Right lobe of liver (tissue), 6 donors: Measurements from ENCODE around the gene HS3ST6. TPM values are rescaled to one million over a fixed set of nuclear protein-coding genes. Genes with fewer than 3 reads are reported as not detected.
"Not testable (repeated sequence)": the region's sequence is repeated elsewhere in the genome, so short reads cannot be mapped to it uniquely, and the experiment has no call there.

Experiments
- ATAC-seq, 4 donors: fragments of 200-7000 bp; cut with Tn5 transposase; one replicate each; pipeline ENCODE4 v1.9.1; 2020; ENCODE audit warnings: mild to moderate bottlenecking in 4 of 4, moderate library complexity in 4 of 4
- DNase-seq, 3 donors: peaks; one replicate each; pipeline ENCODE4 v3.0.0-alpha.2; 2020
- H3K27ac ChIP-seq, 3 donors: fragments of 200-600 bp; one replicate each; pipeline ENCODE4 v1.8.0; 2022
- H3K27me3 ChIP-seq, 2 donors: fragments of 200-600 bp; one replicate each; pipeline ENCODE4 v1.8.0; 2022
- H3K36me3 ChIP-seq, 4 donors: fragments of 200-600 bp; sonication (generic) in 1 of 4; one replicate each; pipeline versions ENCODE4 v1.5.1 to v1.8.0; 2017 to 2022; ENCODE audit warnings: control low read depth in 1 of 4
- H3K4me1 ChIP-seq, 4 donors: fragments of 200-600 bp; sonication (generic) in 1 of 4; one replicate each; pipeline versions ENCODE4 v1.5.1 to v1.8.0; 2017 to 2022; ENCODE audit warnings: control low read depth in 1 of 4
- H3K4me3 ChIP-seq, 3 donors: fragments of 200-600 bp; one replicate each; pipeline ENCODE4 v1.8.0; 2022
- H3K9me3 ChIP-seq, 4 donors: fragments of 200-600 bp; sonication (generic) in 1 of 4; one replicate each; pipeline versions ENCODE4 v1.5.1 to v1.8.0; 2017 to 2022; ENCODE audit warnings: control low read depth in 1 of 4
- POLR2A ChIP-seq: fragments of 450-650 bp; IDR thresholded peaks from one replicate; pipeline ENCODE4 v1.6.1; 2017; ENCODE audit warnings: antibody characterized with exemption, mild to moderate bottlenecking
- WGBS: methylation state at CpG from one replicate; pipeline ENCODE4 v1.1.6; 2018; ENCODE audit warnings: low coverage, low lambda C conversion rate; ENCODE audit not compliant: insufficient coverage; ENCODE audit errors: missing lambda C conversion rate; 5-methylcytosine and 5-hydroxymethylcytosine counted together
- intact Hi-C, 2 donors: fragments of 100-400 bp; cut with DNase I; formaldehyde crosslinking; loops; one replicate each; pipeline versions ENCODE4 v1.11.2 to v1.14.1; 2022
- total RNA-seq, 6 experiments: library from RNA; depleted of rRNA in 2 of 6; stranded (reverse); fragments of >200 nt in 2 of 6; fragmentation: NEBNext Ultra II Directional in 3 of 6; extraction: Animal tissue kit (Norgen Biotek cat#: 25700) in 3 of 6; gene quantifications; one replicate each; pipeline versions ENCODE4 v1.1.0 to v1.2.4, GENCODE V29; 2016 to 2023
- TF ChIP-seq, protein P1 (sequence below), 4 donors: fragments of 200-600 bp in 3 of 4; fragments of 450-650 bp in 1 of 4; IDR thresholded peaks; one replicate each; pipeline versions ENCODE4 v1.5.1 to v1.8.0; 2016 to 2022; ENCODE audit warnings: antibody characterized with exemption in 4 of 4, mild to moderate bottlenecking in 2 of 4
- donor health status: DM: no; HTN: yes; CAD: no.
- donor health status: DM: no; HTN: no; CAD: no.
- donor health status: DM: no; HTN: no; CAD: no.
- donor health status: DM: no; HTN: yes; CAD: no.
- donor health status: DM: no; HTN: yes; CAD: no.

The HS3ST6 gene
- total RNA-seq, 6 experiments from 2014 or later, result not detected

DNA sequence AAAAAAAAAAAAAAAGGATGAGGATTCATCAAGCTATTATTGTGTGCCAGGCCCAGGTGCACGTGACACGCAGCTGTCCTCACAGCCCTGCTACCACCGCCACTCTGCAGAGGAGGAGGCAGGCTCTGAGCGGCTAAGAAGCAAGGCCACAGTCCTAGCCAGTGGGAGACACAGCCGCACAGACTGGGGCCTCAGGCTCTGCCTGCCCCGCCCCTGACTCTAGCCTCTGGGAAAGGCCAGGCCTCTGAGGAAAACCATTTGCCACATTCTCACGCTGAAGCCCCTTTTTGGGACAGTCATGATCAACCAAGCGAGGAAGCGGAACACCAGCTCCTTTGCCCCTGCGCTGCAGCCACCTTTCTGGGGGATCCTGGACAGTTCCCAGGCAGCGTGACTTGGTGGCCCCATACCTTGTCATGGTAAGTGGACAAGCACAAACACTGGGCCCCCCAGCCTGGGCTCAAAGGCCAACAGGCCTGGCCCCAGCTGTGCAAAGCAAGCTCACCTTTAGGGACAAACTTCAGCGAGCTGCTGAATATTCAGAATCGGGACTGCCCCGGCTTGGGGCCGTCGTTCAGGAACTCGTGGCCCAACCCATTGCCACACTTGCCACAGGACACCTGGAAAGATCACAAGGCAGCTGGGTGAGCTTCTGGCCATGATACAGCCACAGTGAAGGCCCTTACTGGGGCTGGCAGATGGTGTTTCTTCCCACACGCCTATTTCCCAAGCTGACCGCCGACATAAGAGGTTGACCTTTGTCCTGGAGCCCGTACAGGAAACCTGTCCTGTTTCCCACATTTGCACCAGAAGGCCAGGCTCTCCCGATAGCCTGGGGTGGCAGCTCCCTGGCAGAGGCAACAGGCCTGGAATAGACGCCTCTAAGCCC, 22.3 kb upstream of the HS3ST6 start:
- Histone ChIP-seq H3K36me3 (peaks cover 0 to 41% (median 17%) of the 10 kb centered on the region in 4 donors), H3K4me3 (peak overlapping the region; percentile 75 to 83 (median 79)), H3K27ac (peak overlapping the region; percentile 36 to 85 (median 73)), H3K27me3 (no peaks in the 10 kb centered on the region), H3K4me1 (peaks cover 0 to 48% (median 16%) of the 10 kb centered on the region in 4 donors), H3K9me3 (no peaks in the 10 kb centered on the region)
- DNase-seq, result peak; percentile 58 to 90 (median 87)
- peak; percentile 27 to 51 (median 44) for ATAC-seq
- 20% methylated on average over 1 of the region's 23 CpGs for WGBS
- intact Hi-C loops, result no loop called here
- TF ChIP-seq, protein P1, sequence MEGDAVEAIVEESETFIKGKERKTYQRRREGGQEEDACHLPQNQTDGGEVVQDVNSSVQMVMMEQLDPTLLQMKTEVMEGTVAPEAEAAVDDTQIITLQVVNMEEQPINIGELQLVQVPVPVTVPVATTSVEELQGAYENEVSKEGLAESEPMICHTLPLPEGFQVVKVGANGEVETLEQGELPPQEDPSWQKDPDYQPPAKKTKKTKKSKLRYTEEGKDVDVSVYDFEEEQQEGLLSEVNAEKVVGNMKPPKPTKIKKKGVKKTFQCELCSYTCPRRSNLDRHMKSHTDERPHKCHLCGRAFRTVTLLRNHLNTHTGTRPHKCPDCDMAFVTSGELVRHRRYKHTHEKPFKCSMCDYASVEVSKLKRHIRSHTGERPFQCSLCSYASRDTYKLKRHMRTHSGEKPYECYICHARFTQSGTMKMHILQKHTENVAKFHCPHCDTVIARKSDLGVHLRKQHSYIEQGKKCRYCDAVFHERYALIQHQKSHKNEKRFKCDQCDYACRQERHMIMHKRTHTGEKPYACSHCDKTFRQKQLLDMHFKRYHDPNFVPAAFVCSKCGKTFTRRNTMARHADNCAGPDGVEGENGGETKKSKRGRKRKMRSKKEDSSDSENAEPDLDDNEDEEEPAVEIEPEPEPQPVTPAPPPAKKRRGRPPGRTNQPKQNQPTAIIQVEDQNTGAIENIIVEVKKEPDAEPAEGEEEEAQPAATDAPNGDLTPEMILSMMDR (IDR thresholded peaks at IDR 0.05), result no peak
- TF ChIP-seq POLR2A, result peak; percentile 87

DNA sequence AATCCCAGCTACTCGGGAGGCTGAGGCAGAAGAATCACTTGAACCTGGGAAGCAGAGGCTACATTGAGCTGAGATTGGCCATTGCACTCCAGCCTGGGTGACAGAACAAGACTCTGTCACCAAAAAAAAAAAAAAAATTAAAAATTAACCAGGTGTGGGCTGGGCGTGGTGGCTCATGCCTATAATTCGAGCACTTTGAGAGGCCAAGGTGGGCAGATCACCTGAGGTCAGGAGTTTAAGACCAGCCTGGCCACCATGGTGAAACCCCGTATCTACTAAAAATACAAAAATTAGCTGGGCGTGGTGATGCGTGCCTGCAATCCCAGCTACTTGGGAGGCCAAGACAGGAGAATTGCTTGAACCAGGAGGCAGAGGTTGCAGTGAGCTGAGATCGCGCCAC, 21.6 kb upstream of the HS3ST6 start:
- DNase-seq, result peak in 1 of 3 donors; percentile 45
- 39% methylated on average over 8 of the region's 8 CpGs for WGBS
- Histone ChIP-seq H3K36me3 (peaks cover 0 to 41% (median 17%) of the 10 kb centered on the region in 4 donors), H3K27ac (peak overlapping the region in 1 of 3 donors; percentile 85), H3K4me1 (peaks cover 0 to 48% (median 16%) of the 10 kb centered on the region in 4 donors), H3K4me3 (peak overlapping the region in 2 of 3 donors; percentile 75 to 83)
- H3K27me3 ChIP-seq, H3K9me3 ChIP-seq, ATAC-seq, intact Hi-C loops: not testable (repeated sequence)

DNA sequence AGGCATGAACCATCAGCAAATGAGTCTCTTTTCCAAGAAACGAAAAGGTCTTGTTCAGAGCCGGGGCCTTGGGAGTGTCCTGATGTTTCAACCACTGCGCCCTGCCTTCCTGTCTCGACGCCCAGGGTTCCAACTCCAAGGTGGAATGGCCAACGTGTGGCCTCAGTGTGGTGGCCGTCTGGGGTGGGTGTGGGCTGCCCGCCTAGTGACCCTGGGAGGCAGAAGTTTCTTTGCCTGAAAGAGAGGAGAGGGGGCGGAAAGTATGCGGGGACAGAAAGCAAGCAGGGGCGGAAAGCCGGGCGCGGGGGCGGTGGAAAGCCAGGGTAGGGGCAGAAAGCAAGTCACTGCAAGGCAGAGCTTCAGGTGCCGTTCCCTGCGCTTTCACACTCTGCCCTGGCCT, 20.7 kb upstream of the HS3ST6 start:
- no peaks in the 10 kb centered on the region for H3K9me3 ChIP-seq
- H3K27me3 ChIP-seq, result no peaks in the 10 kb centered on the region
- peaks cover 0 to 41% (median 17%) of the 10 kb centered on the region in 4 donors for H3K36me3 ChIP-seq
- TF ChIP-seq, protein P1 (IDR thresholded peaks at IDR 0.05), result no peak
- no peak for TF ChIP-seq POLR2A
- H3K4me3 ChIP-seq, result no peak overlapping the region
- ATAC-seq (no peak), DNase-seq (peak in 1 of 3 donors; percentile 51)
- intact Hi-C loops, result no loop called here
- peaks cover 0 to 47% (median 16%) of the 10 kb centered on the region in 4 donors for H3K4me1 ChIP-seq
- H3K27ac ChIP-seq, result peak overlapping the region; percentile 13 to 85 (median 13)
- 25% methylated on average over 6 of the region's 17 CpGs for WGBS

DNA sequence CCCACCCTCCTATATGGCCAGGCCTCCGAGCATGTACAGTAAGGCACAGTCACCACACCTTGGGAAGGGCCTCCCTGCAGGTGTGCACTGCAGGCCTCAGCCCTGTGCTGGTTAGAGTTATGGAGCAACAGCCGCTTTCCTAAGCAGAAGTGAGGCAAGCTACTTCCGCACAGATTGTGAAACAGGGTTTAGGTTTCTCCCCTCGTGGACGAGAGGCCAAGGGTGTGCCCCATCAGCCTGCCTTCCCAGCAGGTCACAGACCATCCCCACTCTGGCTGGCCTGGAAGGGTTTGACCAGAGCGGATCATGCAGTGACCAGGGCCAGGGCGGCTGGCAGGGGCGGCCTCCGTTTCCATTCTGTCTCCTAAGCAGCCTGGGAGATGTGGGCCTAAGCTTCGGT, 20.1 kb upstream of the HS3ST6 start:
- peak in 3 of 4 donors; percentile 9 to 21 (median 18) for ATAC-seq

More for the DNA sequence above, 20.1 kb upstream of the HS3ST6 start:
- Histone ChIP-seq H3K36me3 (peaks cover 0 to 41% (median 17%) of the 10 kb centered on the region in 4 donors), H3K4me1 (peaks cover 0 to 46% (median 16%) of the 10 kb centered on the region in 4 donors), H3K27ac (peak overlapping the region; percentile 13 to 85 (median 13)), H3K27me3 (no peaks in the 10 kb centered on the region), H3K4me3 (no peak overlapping the region), H3K9me3 (no peaks in the 10 kb centered on the region)
- intact Hi-C loops, result no loop called here
- DNase-seq, result peak; percentile 73 to 87 (median 87)
- TF ChIP-seq, protein P1 (IDR thresholded peaks at IDR 0.05), result no peak
- peak; percentile 56 for TF ChIP-seq POLR2A
- WGBS, result 37% methylated on average over 7 of the region's 10 CpGs
